GM12873 (cell line): ENCODE data around the gene VCL.

Experiments
- TF ChIP-seq, protein P1 (sequence below): IDR thresholded peaks from 2 replicates; pipeline ENCODE4 v1.5.1; 2012; ENCODE audit warnings: low read depth, mild to moderate bottlenecking, moderate library complexity, low read length, control low read depth; ENCODE audit not compliant: insufficient read depth; ENCODE audit errors: missing control alignments

VCL gene

DNA sequence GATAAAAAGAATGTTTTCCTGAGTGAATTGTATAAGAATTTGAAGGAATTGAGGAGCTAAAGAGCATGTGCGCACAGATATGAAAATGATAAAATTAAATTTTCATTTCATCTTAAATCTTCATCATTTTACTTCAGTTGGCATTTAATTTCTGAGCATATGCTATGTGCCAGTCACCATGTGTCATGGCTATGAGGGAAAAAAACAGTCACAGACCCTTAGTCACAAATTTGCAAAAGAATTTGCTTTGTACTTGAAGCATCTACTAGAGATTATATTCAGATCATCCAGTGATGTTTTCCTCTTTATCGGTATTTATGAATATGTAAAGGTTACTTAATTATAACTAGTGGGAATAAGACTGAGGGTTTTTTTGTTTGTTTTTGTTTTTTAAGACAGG is 29.8 kb downstream of the VCL start:
- TF ChIP-seq, protein P1, sequence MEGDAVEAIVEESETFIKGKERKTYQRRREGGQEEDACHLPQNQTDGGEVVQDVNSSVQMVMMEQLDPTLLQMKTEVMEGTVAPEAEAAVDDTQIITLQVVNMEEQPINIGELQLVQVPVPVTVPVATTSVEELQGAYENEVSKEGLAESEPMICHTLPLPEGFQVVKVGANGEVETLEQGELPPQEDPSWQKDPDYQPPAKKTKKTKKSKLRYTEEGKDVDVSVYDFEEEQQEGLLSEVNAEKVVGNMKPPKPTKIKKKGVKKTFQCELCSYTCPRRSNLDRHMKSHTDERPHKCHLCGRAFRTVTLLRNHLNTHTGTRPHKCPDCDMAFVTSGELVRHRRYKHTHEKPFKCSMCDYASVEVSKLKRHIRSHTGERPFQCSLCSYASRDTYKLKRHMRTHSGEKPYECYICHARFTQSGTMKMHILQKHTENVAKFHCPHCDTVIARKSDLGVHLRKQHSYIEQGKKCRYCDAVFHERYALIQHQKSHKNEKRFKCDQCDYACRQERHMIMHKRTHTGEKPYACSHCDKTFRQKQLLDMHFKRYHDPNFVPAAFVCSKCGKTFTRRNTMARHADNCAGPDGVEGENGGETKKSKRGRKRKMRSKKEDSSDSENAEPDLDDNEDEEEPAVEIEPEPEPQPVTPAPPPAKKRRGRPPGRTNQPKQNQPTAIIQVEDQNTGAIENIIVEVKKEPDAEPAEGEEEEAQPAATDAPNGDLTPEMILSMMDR, result no peak

- TF ChIP-seq, protein P1, result no peak
Measured at GRCh38 chr10:74029943-74030342, 32.0 kb downstream of the VCL start.

DNA sequence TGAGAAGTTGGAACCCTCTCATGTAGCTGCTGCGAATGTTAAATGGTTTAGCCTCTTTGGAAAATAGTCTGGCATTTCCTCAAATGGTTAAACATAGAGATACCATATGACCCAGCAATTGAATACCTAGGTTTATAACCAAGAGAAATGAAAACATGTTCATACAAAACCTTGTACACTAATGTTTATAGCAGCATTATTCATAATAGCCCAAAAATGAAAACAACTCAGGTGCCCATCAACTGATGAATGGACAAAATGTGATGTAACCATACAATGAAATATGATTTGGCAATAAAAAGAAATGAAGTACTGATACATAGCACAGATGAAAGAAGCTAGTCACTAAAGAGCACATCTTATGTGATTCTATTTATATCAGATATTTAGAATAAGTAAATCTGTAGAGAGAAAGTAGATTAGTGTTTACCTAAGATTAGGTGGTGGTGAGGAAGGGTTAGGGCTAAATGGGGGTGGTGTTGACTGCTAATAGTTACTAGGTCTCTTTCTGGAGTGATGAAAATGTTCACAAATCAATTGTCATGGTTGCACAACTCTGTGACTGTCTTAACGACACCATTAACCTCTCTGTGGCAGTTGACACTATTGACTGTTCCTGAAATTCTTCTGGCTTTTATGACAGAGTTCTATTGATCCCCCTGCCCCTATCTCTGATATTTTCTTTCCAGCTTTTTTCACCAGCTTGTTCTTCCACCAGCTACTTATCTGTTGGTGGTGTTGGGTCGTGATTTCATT is 35.2 kb downstream of the VCL start:
- TF ChIP-seq, protein P1, result no peak

- TF ChIP-seq, protein P1, result no peak
Measured at GRCh38 chr10:74033702-74034101, 35.8 kb downstream of the VCL start.

- TF ChIP-seq, protein P1, result no peak
Measured at GRCh38 chr10:74034301-74034700, 36.4 kb downstream of the VCL start.

GRCh38 chr10:74035303-74035702 is 37.4 kb downstream of the VCL start:
- TF ChIP-seq, protein P1, result no peak

- TF ChIP-seq, protein P1, result no peak
Measured at GRCh38 chr10:74036474-74036873, 38.6 kb downstream of the VCL start.
